Heart left ventricle (tissue), 16 donors: ENCODE results near the gene PANX3. TPM values are rescaled to one million over a fixed set of nuclear protein-coding genes. Genes with fewer than 3 reads are reported as not detected.

ENCODE experiments used
- ATAC-seq, 4 donors: fragments of 200-7000 bp; cut with Tn5 transposase; one replicate each; pipeline ENCODE4 v1.9.1; 2020 to 2022; ENCODE audit warnings: moderate library complexity in 4 of 4, mild to moderate bottlenecking in 3 of 4, moderate number of reproducible peaks in 1 of 4
- DNase-seq, 5 donors: peaks; one replicate each; pipeline ENCODE4 v3.0.0-alpha.2; 2020
- H3K27ac ChIP-seq, 12 donors: fragments of 200-600 bp; sonication (generic) in 4 of 12; one replicate each; pipeline versions ENCODE4 v1.5.0 to v1.8.0; 2016 to 2022; ENCODE audit warnings: mild to moderate bottlenecking in 2 of 12
- H3K27me3 ChIP-seq, 9 donors: fragments of 200-600 bp; sonication (generic) in 2 of 9; one replicate each; pipeline versions ENCODE4 v1.5.1 to v1.8.0; 2016 to 2022; ENCODE audit warnings: mild to moderate bottlenecking in 3 of 9
- H3K36me3 ChIP-seq, 9 donors: fragments of 200-600 bp; sonication (generic) in 2 of 9; one replicate each; pipeline versions ENCODE4 v1.5.0 to v1.8.0; 2018 to 2022; ENCODE audit warnings: mild to moderate bottlenecking in 2 of 9
- H3K4me1 ChIP-seq, 12 donors: fragments of 200-600 bp; sonication (generic) in 4 of 12; one replicate each; pipeline versions ENCODE4 v1.5.0 to v1.8.0; 2016 to 2022; ENCODE audit warnings: mild to moderate bottlenecking in 3 of 12
- H3K4me3 ChIP-seq, 12 donors: fragments of 200-600 bp; sonication (generic) in 4 of 12; one replicate each; pipeline versions ENCODE4 v1.5.0 to v1.8.0; 2017 to 2022; ENCODE audit warnings: mild to moderate bottlenecking in 9 of 12, moderate library complexity in 4 of 12
- H3K9me3 ChIP-seq, 12 donors: fragments of 200-600 bp; sonication (generic) in 4 of 12; one replicate each; pipeline versions ENCODE4 v1.5.0 to v1.8.0; 2016 to 2022; ENCODE audit warnings: mild to moderate bottlenecking in 1 of 12
- POLR2A ChIP-seq, 2 donors: fragments of 450-650 bp; IDR thresholded peaks; one replicate each; pipeline ENCODE4 v1.6.1; 2017; ENCODE audit warnings: antibody characterized with exemption in 2 of 2, mild to moderate bottlenecking in 2 of 2, moderate library complexity in 2 of 2
- WGBS, 4 donors: extraction: QIAGEN DNeasy Blood & Tissue Kit in 2 of 4; methylation state at CpG; one replicate each; pipeline versions ENCODE4 v1.1.5 to v1.1.7; 2013 to 2018; 5-methylcytosine and 5-hydroxymethylcytosine counted together
- intact Hi-C, 10 donors: fragments of 100-400 bp; cut with DNase I; formaldehyde crosslinking; loops; one replicate each; pipeline versions ENCODE4 v1.11.1 to v1.14.2; 2022
- polyA plus RNA-seq, 2 donors: library from polyadenylated mRNA; stranded (reverse); fragments of 200-250 nt; gene quantifications; one replicate each; pipeline ENCODE4 v1.2.3, GENCODE V29; 2013
- total RNA-seq, 9 donors: library from RNA; depleted of rRNA in 2 of 9; stranded (reverse); fragments of >200 nt in 2 of 9; fragmentation: NEBNext Ultra II Directional in 3 of 9; extraction: Animal tissue kit (Norgen Biotek cat#: 25700) in 3 of 9; gene quantifications; one replicate each; pipeline versions ENCODE4 v1.1.0 to v1.2.4, GENCODE V29; 2016 to 2023
- TF ChIP-seq, protein P1 (sequence below), 12 donors: fragments of 200-600 bp; sonication (generic) in 4 of 12; IDR thresholded peaks; one replicate each; pipeline versions ENCODE4 v1.5.0 to v1.8.0; 2018 to 2022; ENCODE audit warnings: antibody characterized with exemption in 12 of 12, mild to moderate bottlenecking in 5 of 12
- donor health status: ischemic (EF 13 %, LVEDD 7.1; RV severe dilation, severe dysfunction).
- donor health status: healthy with polysubstance abuse.
- donor health status: DM: no; HTN: yes; CAD: no.
- donor health status: DM: no; HTN: no; CAD: no.
- donor health status: ischemic (EF 25% LVEDD 6.9; RV normal size, moderate dysfunction).
- donor health status: ischemic (EF 25% LVEDD 5.7; RV mildly dilated, moderate dysfunction).
- donor health status: healthy.
- donor health status: DM: yes; HTN: yes; CAD: no.
- donor health status: ischemic (EF 35%, LVEDD 5.7; RV mildly dilated, moderate dysfunction).
- donor health status: nonischemic (EF 11% LVEDD 7.7; RV severe dilation, severe dysfunction).
- donor health status: DM: yes; HTN: yes; CAD: no.
- donor health status: PGD.
- donor health status: ischemic (EF 29% LVEDD 5.4; RV normal size, mild dysfunction).
- donor health status: nonischemic (EF 23%, LVEDD 6.1; RV moderate dilation, normal function).

Gene PANX3
- total and polyA plus RNA-seq, 11 donors, result not detected

DNA sequence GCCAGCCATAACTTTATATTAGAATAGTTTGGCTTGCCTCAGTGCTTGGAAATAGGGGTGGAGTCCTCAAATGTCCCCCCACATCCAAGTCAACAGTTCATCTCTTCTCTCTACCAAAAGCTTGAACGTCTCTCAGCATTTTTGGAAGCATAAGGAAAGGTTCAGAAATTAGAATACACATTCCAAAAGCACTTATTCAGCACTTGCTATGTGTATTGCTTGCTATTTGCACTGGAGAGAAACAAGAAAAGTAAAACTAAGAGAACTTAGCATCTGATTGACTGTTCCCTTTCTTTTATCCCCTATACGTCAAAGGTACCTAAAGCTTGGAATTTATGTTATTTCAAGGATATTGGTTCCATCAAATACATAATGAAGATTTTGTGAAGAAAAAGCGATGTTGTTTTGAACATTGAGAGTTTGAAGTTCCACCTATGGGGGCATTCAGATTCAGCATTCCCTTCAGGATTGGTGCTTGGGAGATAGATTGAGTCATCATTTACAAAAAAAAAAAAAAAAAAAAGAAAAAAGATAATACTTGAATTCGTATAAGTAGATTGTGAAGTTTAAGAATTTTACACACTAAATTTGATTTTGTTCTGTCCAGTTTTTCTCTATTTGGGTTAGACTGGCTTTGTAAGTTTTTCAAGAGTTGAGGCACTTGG, 12.8 kb downstream of the PANX3 start:
- H3K4me1 ChIP-seq, result peaks cover 4 to 32% (median 20%) of the 10 kb centered on the region in 12 donors
- H3K9me3 ChIP-seq, result no peaks in the 10 kb centered on the region
- no peak for TF ChIP-seq POLR2A (IDR thresholded peaks at IDR 0.05)
- TF ChIP-seq, protein P1, sequence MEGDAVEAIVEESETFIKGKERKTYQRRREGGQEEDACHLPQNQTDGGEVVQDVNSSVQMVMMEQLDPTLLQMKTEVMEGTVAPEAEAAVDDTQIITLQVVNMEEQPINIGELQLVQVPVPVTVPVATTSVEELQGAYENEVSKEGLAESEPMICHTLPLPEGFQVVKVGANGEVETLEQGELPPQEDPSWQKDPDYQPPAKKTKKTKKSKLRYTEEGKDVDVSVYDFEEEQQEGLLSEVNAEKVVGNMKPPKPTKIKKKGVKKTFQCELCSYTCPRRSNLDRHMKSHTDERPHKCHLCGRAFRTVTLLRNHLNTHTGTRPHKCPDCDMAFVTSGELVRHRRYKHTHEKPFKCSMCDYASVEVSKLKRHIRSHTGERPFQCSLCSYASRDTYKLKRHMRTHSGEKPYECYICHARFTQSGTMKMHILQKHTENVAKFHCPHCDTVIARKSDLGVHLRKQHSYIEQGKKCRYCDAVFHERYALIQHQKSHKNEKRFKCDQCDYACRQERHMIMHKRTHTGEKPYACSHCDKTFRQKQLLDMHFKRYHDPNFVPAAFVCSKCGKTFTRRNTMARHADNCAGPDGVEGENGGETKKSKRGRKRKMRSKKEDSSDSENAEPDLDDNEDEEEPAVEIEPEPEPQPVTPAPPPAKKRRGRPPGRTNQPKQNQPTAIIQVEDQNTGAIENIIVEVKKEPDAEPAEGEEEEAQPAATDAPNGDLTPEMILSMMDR (IDR thresholded peaks at IDR 0.05), result no peak
- no peaks in the 10 kb centered on the region for H3K27me3 ChIP-seq
- H3K36me3 ChIP-seq, result peaks cover 0 to 43% (median 38%) of the 10 kb centered on the region in 9 donors
- no peak for DNase-seq
- no peak for ATAC-seq
- 44 to 53% (median 47%) methylated on average over 4 of the region's 4 CpGs for WGBS, 4 donors
- intact Hi-C loops, result loop anchor here in 1 of 10 donors (10.0 kb wide), 1 partner anchor 491 kb away; the partner anchor contains the start of gene TMEM218
- H3K27ac ChIP-seq, result peak overlapping the region in 8 of 12 donors; percentile 83 to 96 (median 94)
- peak overlapping the region; percentile 58 to 98 (median 88) for H3K4me3 ChIP-seq

DNA sequence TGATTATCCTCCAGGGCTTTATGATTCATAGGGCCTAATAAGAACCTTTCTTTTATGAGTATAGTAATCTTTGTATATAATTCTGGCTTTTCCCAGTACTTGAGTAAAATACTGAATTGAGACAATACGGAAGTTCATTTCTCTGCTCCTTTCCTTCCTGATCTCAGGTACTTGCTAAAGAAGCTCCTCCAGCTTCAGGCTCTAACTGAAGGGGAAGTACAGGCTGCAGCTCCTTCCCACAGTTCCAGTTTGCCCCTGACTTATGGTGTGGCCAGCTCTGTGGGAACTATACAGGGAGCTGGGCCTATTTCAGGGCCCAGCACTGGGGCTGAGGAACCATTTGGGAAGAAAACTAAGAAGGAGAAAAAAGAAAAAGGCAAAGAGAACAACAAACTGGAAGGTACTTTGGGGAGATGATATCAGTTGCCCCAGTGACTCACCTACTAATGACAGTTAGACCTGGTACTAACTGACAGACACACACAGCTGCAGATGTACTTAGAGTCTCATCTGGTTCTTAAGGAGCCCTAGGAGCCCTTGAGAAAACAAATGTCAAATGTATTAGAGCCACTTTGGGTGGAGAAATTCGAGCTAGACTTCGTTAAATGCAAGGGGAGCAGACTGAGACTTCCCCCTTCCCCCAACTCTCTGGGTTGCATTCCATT, 14.4 kb downstream of the PANX3 start:
- intact Hi-C loops, result loop anchor here in 1 of 10 donors (10.0 kb wide), 1 partner anchor 489 kb away; the partner anchor contains the start of gene TMEM218
- peaks cover 4 to 32% (median 20%) of the 10 kb centered on the region in 12 donors for H3K4me1 ChIP-seq
- DNase-seq, result no peak
- H3K9me3 ChIP-seq, result no peaks in the 10 kb centered on the region
- no peak overlapping the region for H3K27ac ChIP-seq
- peaks cover 0 to 59% (median 54%) of the 10 kb centered on the region in 9 donors for H3K36me3 ChIP-seq
- H3K4me3 ChIP-seq, result no peak overlapping the region
- no peaks in the 10 kb centered on the region for H3K27me3 ChIP-seq
- WGBS, 4 donors, result 92 to 96% (median 94%) methylated on average over 3 of the region's 3 CpGs
- TF ChIP-seq, protein P1 (IDR thresholded peaks at IDR 0.05), result no peak
- TF ChIP-seq POLR2A (IDR thresholded peaks at IDR 0.05), result no peak
- no peak for ATAC-seq

DNA sequence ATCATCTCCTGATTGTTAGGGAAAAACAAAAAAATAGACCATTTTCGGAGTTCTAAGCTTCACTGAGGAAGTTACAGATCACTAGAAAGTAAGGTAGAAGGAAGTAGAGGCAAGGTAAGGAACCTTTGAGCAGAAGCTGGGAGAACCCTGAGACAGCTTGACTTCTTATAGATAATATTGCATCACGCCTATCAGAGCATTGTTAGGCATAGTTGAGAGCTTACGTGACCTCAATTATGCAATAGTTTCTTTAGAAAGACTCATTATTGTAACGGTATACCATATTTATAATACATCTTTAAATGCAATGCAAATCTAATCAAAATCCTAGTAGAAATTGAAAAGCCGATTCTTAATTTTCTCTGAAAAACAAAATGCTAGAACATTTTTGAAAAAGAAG, 16.3 kb downstream of the PANX3 start:
- peaks cover 4 to 27% (median 15%) of the 10 kb centered on the region in 12 donors for H3K4me1 ChIP-seq
- no peak for DNase-seq
- no peaks in the 10 kb centered on the region for H3K9me3 ChIP-seq
- 94 to 96% (median 95%) methylated on average over 5 of the region's 5 CpGs for WGBS, 4 donors
- no peaks in the 10 kb centered on the region for H3K27me3 ChIP-seq
- H3K4me3 ChIP-seq, result no peak overlapping the region
- no peak for TF ChIP-seq POLR2A (IDR thresholded peaks at IDR 0.05)
- TF ChIP-seq, protein P1 (IDR thresholded peaks at IDR 0.05), result no peak
- no peak overlapping the region for H3K27ac ChIP-seq
- H3K36me3 ChIP-seq, result peaks cover 1 to 79% (median 73%) of the 10 kb centered on the region in 9 donors
- no peak for ATAC-seq
- intact Hi-C loops, result loop anchor here in 1 of 10 donors (10.0 kb wide), 1 partner anchor 487 kb away; the partner anchor contains the start of gene TMEM218

DNA sequence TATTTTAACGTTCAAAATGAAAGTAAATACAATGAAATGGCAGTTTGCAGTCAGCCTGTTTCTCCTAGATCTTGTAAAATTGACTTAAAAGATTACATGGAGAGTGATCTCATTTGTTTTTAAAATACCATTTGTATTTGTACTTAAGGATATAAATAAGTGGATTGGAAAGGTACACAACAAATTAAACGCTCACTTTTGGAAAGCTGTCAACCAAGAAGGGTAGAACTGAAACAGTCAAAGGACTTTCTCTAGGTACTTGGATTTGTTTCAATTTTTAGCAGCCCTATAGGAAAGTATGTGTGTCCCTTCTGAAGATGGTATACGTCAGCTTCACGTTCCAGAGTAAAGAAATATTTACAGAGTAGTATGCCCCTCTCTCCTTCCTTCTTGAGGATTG, 18.7 kb downstream of the PANX3 start:
- intact Hi-C loops, result loop anchor here in 1 of 10 donors (10.0 kb wide), 1 partner anchor 485 kb away; the partner anchor contains the start of gene TMEM218
- 87 to 89% (median 88%) methylated on average over 4 of the region's 4 CpGs for WGBS, 4 donors

More for the DNA sequence above, 18.7 kb downstream of the PANX3 start:
- DNase-seq, result no peak
- no peak for ATAC-seq
- Histone ChIP-seq H3K36me3 (peaks cover 2 to 100% (median 96%) of the 10 kb centered on the region in 9 donors), H3K4me1 (peaks cover 0 to 11% (median under 1%) of the 10 kb centered on the region in 12 donors), H3K4me3 (no peak overlapping the region), H3K27ac (no peak overlapping the region), H3K27me3 (no peaks in the 10 kb centered on the region), H3K9me3 (no peaks in the 10 kb centered on the region)
- TF ChIP-seq, protein P1 (IDR thresholded peaks at IDR 0.05), result no peak
- TF ChIP-seq POLR2A (IDR thresholded peaks at IDR 0.05), result no peak
